ENCODE measurements around the gene TBCEL. TPM values are rescaled to one million over a fixed set of nuclear protein-coding genes. Genes with fewer than 3 reads are reported as not detected.
"Not testable (repeated sequence)": the region's sequence is repeated elsewhere in the genome, so short reads cannot be mapped to it uniquely, and the experiment has no call there.

TBCEL gene
- total RNA-seq, 1 donor from 2014 or later, result 8.7 TPM

DNA sequence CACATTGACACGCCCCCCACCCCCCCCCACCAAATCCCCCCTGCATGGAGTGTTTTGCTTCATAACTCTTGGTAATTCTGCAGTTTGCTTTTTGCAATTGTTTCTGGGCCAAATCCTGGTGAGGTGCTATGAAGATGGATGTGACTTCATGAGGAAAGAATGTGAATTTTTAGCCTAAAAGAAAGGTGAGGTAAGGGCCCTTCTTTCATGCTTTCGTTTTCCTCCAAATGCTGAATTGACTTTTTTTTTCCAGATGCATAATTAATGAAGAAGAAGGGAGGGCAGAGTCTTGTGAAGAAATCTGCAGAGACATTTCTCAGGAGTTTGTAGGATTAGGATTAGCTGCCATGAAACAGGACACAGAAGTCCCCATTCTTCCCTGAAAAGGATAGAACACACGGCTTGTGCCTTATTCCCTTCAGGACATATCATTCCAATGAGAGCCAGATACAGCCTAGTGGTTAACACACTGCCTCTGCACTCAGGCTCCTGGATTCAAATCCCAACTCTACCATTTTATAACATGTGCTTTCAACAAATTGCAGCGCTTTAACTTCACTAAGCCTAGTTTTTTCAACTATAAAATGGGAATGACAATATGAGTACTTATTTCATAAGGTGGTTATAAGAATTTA is 19.6 kb upstream of the TBCEL start:
- H3K27ac Mint-ChIP-seq, result no peak overlapping the region

DNA sequence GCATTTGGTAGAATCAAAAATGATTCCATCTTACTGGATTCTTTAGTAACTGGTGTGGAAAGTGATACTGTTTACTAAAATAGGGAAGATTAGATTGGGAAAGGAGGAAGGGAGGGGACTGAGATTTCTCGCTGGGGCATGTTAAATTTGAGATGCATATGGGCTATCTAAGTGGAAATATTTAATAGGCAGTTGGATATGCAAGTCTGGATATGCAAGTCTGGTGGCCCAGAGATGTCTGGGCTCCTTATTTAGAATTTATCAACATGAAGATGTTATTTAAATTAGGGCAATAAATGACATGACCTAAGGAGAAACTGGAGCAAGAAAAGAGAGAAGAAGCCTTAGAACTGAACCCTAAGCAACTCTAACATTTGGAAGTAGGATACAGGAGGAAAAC is 17.0 kb upstream of the TBCEL start:
- intact Hi-C loops (cut with micrococcal nuclease), result no loop called here
- H3K4me1 Mint-ChIP-seq, result no peaks in the 10 kb centered on the region
- H3K9me3 Mint-ChIP-seq, result peaks cover 10% of the 10 kb centered on the region
- no peak overlapping the region for H3K4me3 Mint-ChIP-seq
- no peak for DNase-seq
- H3K27me3 Mint-ChIP-seq, result peaks cover 21% of the 10 kb centered on the region
- H3K36me3 Mint-ChIP-seq (ENCODE audit: low read depth), result no peaks in the 10 kb centered on the region
- no peak overlapping the region for H3K27ac Mint-ChIP-seq

More for the DNA sequence above, 19.6 kb upstream of the TBCEL start:
- Mint-ChIP-seq H3K4me3 (no peak overlapping the region), H3K27me3 (peaks cover 15% of the 10 kb centered on the region), H3K4me1 (no peaks in the 10 kb centered on the region), H3K9me3 (peaks cover 10% of the 10 kb centered on the region), H3K36me3 (ENCODE audit: low read depth) (no peaks in the 10 kb centered on the region)
- intact Hi-C loops (cut with micrococcal nuclease), result no loop called here
- DNase-seq, result no peak

DNA sequence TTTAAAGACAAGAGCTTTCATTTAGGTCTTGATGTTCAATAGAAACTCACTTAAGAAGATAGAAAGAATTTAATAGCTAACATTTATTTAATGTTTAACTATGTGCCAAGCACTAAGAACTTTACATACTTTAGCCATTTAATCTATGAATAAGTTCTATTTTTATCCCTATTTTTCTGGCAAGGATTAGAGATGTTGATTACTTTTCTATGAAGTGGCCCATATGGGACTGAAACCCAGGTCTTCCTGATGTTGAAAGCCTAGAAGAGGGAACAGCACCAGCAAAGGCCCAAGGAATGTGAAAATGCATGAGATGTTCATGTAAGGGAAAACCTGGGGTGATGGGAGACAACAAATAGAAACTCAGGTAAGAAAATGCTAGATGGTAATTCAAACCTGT is 15.4 kb upstream of the TBCEL start:
- H3K36me3 Mint-ChIP-seq (ENCODE audit: low read depth), result no peaks in the 10 kb centered on the region
- H3K27me3 Mint-ChIP-seq, result peaks cover 17% of the 10 kb centered on the region
- no peak overlapping the region for H3K4me3 Mint-ChIP-seq
- intact Hi-C loops (cut with micrococcal nuclease), result no loop called here
- H3K27ac Mint-ChIP-seq, result no peak overlapping the region
- DNase-seq, result no peak
- H3K4me1 Mint-ChIP-seq, result no peaks in the 10 kb centered on the region
- H3K9me3 Mint-ChIP-seq, result peaks cover 10% of the 10 kb centered on the region

DNA sequence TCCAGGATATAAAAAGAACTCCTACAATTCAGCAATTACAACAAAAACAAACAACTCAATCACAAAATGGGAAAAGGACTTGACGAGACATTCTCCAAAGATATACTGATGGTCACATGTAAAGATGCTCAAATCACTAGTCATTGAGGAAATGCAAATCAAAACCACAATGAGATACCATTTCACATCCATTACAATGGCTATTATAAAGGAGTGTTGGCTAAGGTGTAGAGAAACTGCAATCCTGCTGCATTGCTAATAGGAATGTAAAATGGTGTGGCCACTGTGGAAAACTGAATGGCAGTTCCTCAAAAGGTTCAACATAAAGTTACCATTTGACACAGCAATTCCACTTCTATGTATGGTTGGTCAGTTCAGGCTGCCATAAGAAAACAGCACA is 11.8 kb upstream of the TBCEL start:
- Mint-ChIP-seq H3K36me3 (ENCODE audit: low read depth) (no peaks in the 10 kb centered on the region), H3K4me3 (no peak overlapping the region), H3K9me3 (peaks cover 2% of the 10 kb centered on the region), H3K4me1 (no peaks in the 10 kb centered on the region), H3K27ac (no peak overlapping the region), H3K27me3 (peaks cover 26% of the 10 kb centered on the region)
- DNase-seq, result no peak
- intact Hi-C loops (cut with micrococcal nuclease), result no loop called here

DNA sequence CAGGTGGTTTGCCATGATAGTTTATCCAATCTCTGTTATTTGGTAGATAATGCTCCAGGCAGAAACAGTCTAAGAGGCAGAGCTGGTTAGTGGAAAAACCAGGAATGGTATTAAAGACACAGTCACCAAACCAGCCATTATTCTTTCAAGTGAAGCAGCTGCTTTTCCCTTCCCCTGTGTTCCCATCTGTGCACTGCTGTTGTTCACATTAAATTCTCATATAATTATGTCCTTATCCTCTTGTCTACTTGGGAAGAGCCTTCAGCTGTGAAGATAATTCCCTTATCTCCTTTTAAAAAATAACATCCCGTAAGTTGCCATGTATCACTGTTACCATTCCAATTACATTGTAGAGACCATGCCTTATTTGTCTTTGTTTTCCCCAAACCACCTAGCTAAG is 5.2 kb upstream of the TBCEL start:
- Mint-ChIP-seq H3K27ac (no peak overlapping the region), H3K27me3 (peaks cover 30% of the 10 kb centered on the region), H3K4me3 (no peak overlapping the region), H3K4me1 (peaks cover 2% of the 10 kb centered on the region), H3K9me3 (no peaks in the 10 kb centered on the region), H3K36me3 (ENCODE audit: low read depth) (no peaks in the 10 kb centered on the region)
- intact Hi-C loops (cut with micrococcal nuclease), result no loop called here
- no peak for DNase-seq

DNA sequence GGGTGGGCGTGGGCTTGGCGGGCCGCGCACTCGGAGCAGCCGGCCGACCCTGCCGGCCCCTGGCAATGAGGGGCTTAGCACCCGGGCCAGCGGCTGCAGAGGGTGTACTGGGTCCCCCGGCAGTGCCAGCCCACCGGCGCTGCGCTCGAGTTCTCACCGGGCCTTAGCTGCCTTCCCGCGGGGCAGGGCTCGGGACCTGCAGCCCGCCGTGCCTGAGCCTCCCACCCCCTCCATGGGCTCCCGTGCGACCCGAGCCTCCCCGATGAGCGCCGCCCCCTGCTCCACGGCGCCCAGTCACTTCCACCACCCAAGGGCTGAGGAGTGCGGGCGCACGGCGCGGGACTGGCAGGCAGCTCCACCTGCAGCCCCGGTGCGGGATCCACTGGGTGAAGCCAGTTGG is 2.2 kb upstream of the TBCEL start:
- H3K4me3 Mint-ChIP-seq; DNase-seq; H3K27ac Mint-ChIP-seq; H3K9me3 Mint-ChIP-seq; H3K36me3 Mint-ChIP-seq (ENCODE audit: low read depth); intact Hi-C loops (cut with micrococcal nuclease): not testable (repeated sequence)
- H3K4me1 Mint-ChIP-seq, result peaks cover 17% of the 10 kb centered on the region
- H3K27me3 Mint-ChIP-seq, result peaks cover 22% of the 10 kb centered on the region

DNA sequence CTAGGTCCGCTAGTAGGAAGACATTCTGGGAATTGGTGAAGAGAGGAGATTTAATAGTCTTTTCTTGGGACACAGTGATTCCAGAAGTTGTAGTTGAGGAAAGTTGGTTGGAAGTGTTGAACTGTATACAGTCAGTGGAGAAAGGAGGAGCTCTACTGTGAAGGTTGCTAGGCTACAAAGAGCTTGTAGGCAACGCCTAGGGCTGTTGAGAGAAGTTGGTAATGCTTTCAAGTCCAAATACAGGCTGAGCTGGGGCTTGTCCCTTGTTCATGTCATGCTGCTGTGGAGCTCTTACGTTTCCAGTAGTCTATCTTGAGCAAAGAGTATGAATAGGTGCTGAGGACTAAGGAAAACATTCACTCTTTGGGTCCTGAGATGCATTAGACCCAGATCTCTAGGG is 1.1 kb downstream of the TBCEL start:
- H3K36me3 Mint-ChIP-seq (ENCODE audit: low read depth), result peaks cover 2% of the 10 kb centered on the region
- DNase-seq, result peak; percentile 65
- H3K27ac Mint-ChIP-seq, result peak overlapping the region; percentile 70
- H3K4me3 Mint-ChIP-seq, result peak overlapping the region; percentile 83
- H3K9me3 Mint-ChIP-seq, result no peaks in the 10 kb centered on the region
- intact Hi-C loops (cut with micrococcal nuclease), result loop anchor here (5.0 kb wide), 1 partner anchor 87 kb away; no protein-coding TSS in a partner anchor
- H3K27me3 Mint-ChIP-seq, result peaks cover 7% of the 10 kb centered on the region
- peaks cover 28% of the 10 kb centered on the region for H3K4me1 Mint-ChIP-seq

DNA sequence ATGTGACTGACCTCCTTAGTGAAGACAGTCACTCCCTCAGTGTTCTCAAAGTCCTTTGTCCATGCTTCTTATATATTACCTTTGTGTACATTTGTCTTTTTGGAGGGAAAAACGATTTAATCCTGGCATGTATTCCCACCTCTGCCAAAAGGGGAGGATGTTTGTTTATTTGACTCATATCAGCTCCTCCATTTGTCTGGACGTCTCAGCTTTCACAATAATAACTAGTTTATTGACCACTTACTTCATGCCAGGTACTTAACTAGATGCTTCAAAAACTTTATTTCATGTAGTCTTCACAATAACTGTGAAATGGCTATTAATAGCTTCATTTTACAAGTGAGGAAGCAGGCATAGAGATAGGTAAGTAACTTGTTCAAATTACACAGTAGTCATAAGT is 5.3 kb downstream of the TBCEL start:
- Mint-ChIP-seq H3K4me3 (no peak overlapping the region), H3K9me3 (no peaks in the 10 kb centered on the region), H3K27ac (no peak overlapping the region), H3K36me3 (ENCODE audit: low read depth) (peaks cover 2% of the 10 kb centered on the region), H3K4me1 (peaks cover 27% of the 10 kb centered on the region), H3K27me3 (no peaks in the 10 kb centered on the region)
- DNase-seq, result no peak
- intact Hi-C loops (cut with micrococcal nuclease), result loop anchor here (5.0 kb wide), 1 partner anchor 83 kb away; no protein-coding TSS in a partner anchor

DNA sequence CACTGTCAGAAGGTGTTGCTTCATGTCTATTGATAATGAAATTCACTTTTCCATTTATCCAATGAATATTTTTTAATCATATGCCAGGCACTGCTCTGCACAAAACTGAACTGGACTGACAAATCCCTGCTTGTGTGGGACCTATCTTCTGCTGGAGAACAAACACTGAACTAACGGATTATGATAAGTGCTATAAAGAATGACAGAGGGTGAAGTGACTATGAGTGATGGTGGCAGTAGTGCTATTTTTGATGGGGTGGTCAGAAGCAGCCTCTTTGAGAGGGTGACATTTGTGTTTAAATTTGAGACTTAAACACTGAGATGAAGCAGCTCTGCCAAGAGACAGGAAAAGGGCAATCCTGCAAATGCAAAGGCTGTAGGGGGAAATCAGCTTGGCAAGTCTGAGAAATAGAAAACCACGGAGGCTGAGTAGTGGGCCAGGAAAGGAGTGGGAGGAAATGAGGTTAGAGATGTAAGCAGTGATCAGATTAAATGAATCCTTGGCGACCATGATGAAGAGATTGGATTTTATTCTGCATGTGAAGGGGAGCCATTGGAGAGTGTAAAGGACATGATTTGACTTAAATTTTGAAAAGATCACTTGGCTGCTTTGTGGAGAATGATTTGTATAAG is 6.0 kb downstream of the TBCEL start:
- H3K4me3 Mint-ChIP-seq, result no peak overlapping the region
- no peaks in the 10 kb centered on the region for H3K9me3 Mint-ChIP-seq
- no peak overlapping the region for H3K27ac Mint-ChIP-seq
- no peaks in the 10 kb centered on the region for H3K27me3 Mint-ChIP-seq
- peaks cover 23% of the 10 kb centered on the region for H3K4me1 Mint-ChIP-seq
- DNase-seq, result no peak
- intact Hi-C loops (cut with micrococcal nuclease), result loop anchor here (5.0 kb wide), 1 partner anchor 82 kb away; no protein-coding TSS in a partner anchor
- peaks cover 2% of the 10 kb centered on the region for H3K36me3 Mint-ChIP-seq (ENCODE audit: low read depth)

DNA sequence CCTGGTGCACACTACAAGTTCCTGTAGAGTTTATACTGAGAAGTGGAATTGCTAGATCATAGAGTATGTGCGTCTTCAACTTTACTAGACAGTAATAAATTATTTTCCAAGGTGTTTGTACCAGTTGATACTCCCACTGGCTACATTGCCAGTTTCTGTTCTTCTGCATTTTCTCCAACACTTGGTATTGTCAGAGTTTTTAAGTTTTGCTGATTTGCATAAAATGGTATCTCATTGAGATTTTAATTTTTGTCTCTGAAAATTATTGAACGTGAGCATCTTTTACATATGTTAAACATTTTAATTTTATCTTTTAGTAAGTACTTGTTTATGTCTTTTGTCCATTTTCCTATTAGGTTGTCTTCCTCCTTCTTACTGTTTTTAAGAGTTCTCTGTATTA is 7.3 kb downstream of the TBCEL start:
- no peak for DNase-seq
- H3K9me3 Mint-ChIP-seq, result no peaks in the 10 kb centered on the region
- H3K36me3 Mint-ChIP-seq (ENCODE audit: low read depth), result peaks cover 2% of the 10 kb centered on the region
- intact Hi-C loops (cut with micrococcal nuclease), result no loop called here
- H3K4me1 Mint-ChIP-seq, result peaks cover 25% of the 10 kb centered on the region
- no peak overlapping the region for H3K27ac Mint-ChIP-seq
- no peaks in the 10 kb centered on the region for H3K27me3 Mint-ChIP-seq
- H3K4me3 Mint-ChIP-seq, result no peak overlapping the region

DNA sequence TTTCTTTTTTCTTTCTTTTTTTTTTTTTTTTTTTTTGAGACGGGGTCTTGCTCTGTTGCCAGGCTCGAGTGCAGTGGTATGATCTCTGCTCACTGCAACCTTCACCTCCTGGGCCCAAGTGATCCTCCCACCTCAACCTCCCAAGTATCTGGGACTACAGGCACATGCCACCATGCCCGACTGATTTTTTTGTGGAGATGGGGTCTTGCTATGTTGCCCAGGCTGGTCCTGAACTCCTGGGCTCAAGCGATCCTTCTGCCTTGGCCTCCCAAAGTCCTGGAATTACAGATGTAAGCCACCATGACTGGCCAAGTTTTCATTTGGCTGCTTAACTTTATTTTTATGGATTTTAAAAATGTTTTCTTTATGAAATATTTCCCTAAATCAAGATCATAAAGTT is 7.7 kb downstream of the TBCEL start:
- H3K4me1 Mint-ChIP-seq, result peaks cover 30% of the 10 kb centered on the region
- H3K27ac Mint-ChIP-seq; H3K9me3 Mint-ChIP-seq; H3K27me3 Mint-ChIP-seq; H3K4me3 Mint-ChIP-seq; H3K36me3 Mint-ChIP-seq (ENCODE audit: low read depth); DNase-seq; intact Hi-C loops (cut with micrococcal nuclease): not testable (repeated sequence)

DNA sequence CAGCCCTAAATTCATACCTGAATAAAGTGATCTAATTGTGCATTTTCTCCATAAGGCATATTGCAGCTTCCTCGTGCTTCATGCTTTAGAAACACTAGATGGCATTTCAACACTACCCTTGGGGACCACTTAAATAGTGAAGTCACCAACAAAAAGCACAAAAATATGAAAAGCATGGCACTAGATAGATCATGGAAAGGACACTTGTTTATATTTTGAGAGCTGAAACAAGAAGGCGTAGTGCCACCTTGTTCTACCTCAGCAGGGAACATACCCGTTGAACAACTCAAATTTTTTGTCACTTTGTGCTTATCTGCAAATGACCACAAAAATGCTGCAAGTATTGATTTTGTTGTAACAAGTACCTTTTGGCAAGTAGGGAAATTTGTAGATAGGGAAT is 8.6 kb downstream of the TBCEL start:
- Mint-ChIP-seq H3K9me3 (no peaks in the 10 kb centered on the region), H3K27ac (no peak overlapping the region), H3K36me3 (ENCODE audit: low read depth) (peaks cover 1% of the 10 kb centered on the region), H3K4me3 (no peak overlapping the region), H3K4me1 (peaks cover 30% of the 10 kb centered on the region), H3K27me3 (no peaks in the 10 kb centered on the region)
- DNase-seq, result no peak
- intact Hi-C loops (cut with micrococcal nuclease), result no loop called here

DNA sequence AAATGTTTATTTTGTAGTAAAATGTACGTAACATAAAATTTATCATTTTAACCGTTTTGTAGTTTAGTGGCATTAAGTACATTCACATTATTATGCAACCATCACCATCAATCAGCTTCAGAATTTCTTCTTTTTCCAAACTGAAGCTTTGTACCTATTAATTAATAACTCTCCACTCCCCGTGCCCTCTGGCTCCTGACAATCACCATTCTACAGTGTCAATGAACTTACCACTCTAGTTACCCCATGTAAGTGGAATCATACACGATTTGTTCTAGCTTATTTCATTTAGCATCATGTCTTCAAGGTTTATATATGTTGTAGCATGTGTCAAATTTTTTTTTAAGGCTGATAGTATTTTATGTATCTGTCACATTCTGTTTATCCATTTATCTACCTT is 9.7 kb downstream of the TBCEL start:
- no peaks in the 10 kb centered on the region for H3K9me3 Mint-ChIP-seq
- intact Hi-C loops (cut with micrococcal nuclease), result no loop called here

DNA sequence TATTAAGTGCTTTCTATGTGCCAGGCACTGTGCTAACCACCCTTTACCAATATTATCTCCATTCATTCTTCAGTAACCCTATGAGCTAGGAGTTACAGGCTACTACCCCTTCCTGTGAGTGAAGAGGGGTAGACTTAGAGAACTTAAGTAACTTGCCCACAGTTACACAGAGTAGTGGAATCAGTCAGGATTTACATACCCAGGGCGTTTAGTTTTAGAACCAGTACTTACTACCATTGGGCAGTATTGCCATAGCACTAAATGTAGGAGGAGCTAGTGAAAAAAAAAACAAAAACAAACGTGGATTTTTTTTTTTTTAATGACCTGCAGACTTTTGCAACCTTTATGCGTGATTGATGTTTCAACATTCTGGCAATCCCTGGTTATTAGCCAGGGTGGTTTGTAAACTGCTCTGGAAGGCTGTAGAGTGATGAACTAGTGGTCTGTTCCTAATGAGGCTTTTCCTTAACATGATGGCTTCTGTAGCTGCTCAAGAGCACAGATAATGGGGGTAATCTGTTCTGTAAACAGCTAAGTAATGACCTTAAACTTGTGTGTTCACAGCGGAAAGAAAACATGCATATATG is 11.4 kb downstream of the TBCEL start:
- H3K4me1 Mint-ChIP-seq, result peaks cover 25% of the 10 kb centered on the region
- no peak overlapping the region for H3K4me3 Mint-ChIP-seq
- peaks cover 2% of the 10 kb centered on the region for H3K27me3 Mint-ChIP-seq
- no peaks in the 10 kb centered on the region for H3K36me3 Mint-ChIP-seq (ENCODE audit: low read depth)
- H3K9me3 Mint-ChIP-seq, result no peaks in the 10 kb centered on the region
- peak overlapping the region; percentile 27 for H3K27ac Mint-ChIP-seq
- intact Hi-C loops (cut with micrococcal nuclease), result no loop called here
- DNase-seq, result no peak

More for the DNA sequence above, 9.7 kb downstream of the TBCEL start:
- H3K36me3 Mint-ChIP-seq (ENCODE audit: low read depth), result no peaks in the 10 kb centered on the region
- DNase-seq, result no peak
- no peak overlapping the region for H3K4me3 Mint-ChIP-seq
- no peaks in the 10 kb centered on the region for H3K27me3 Mint-ChIP-seq
- no peak overlapping the region for H3K27ac Mint-ChIP-seq
- peaks cover 29% of the 10 kb centered on the region for H3K4me1 Mint-ChIP-seq
